Mesodermal cell (in vitro differentiated cells): Measurements from ENCODE around the gene MYL11.

Experiments
- H3K27ac ChIP-seq: 2 replicates; pipeline ENCODE4 v1.7.0; 2013; ENCODE audit warnings: mild to moderate bottlenecking, low read depth, low read length, moderate library complexity; ENCODE audit not compliant: severe bottlenecking
- H3K36me3 ChIP-seq: 2 replicates; pipeline ENCODE4 v1.7.1; 2013; ENCODE audit warnings: mild to moderate bottlenecking, low read length, moderate library complexity; ENCODE audit not compliant: control insufficient read depth, insufficient read depth
- H3K4me1 ChIP-seq: one replicate; pipeline ENCODE4 v1.7.1; 2013; ENCODE audit warnings: mild to moderate bottlenecking, low read length; ENCODE audit not compliant: insufficient read depth, control insufficient read depth, poor library complexity, severe bottlenecking
- H3K4me3 ChIP-seq: 2 replicates; pipeline ENCODE4 v1.7.0; 2013; ENCODE audit warnings: low read length, control low read depth, mild to moderate bottlenecking; ENCODE audit not compliant: insufficient read depth, poor library complexity, severe bottlenecking; ENCODE audit errors: extremely low read depth
- H3K9me3 ChIP-seq: 2 replicates; pipeline ENCODE4 v1.7.1; 2013; ENCODE audit warnings: mild to moderate bottlenecking, low read length, moderate library complexity; ENCODE audit not compliant: control insufficient read depth
- WGBS, 2 experiments: methylation state at CpG; one replicate each; pipeline ENCODE4 v1.1.5; 2013; ENCODE audit warnings: missing lambda C conversion rate in 2 of 2; ENCODE audit not compliant: insufficient coverage in 2 of 2; 5-methylcytosine and 5-hydroxymethylcytosine counted together

MYL11 gene

GRCh38 chr16:30413112-30413806 lies 38.7 kb downstream of the MYL11 start:
- Histone ChIP-seq H3K36me3 (peaks cover 47% of the 10 kb centered on the region), H3K4me1 (peaks cover 10% of the 10 kb centered on the region), H3K4me3 (no peak overlapping the region), H3K27ac (no peak overlapping the region), H3K9me3 (no peaks in the 10 kb centered on the region)
- 89 to 97% methylated on average over 5 of the region's 6 CpGs for WGBS, 2 experiments

GRCh38 chr16:30414159-30414558 lies 39.6 kb downstream of the MYL11 start:
- Histone ChIP-seq H3K36me3 (peaks cover 53% of the 10 kb centered on the region), H3K27ac (no peak overlapping the region), H3K9me3 (no peaks in the 10 kb centered on the region), H3K4me3 (no peak overlapping the region), H3K4me1 (peaks cover 17% of the 10 kb centered on the region)
- WGBS, 2 experiments, result 95 to 97% methylated on average over 3 to 4 of the region's 5 CpGs

- 87 to 94% methylated on average over 3 to 4 of the region's 4 CpGs for WGBS, 2 experiments
- Histone ChIP-seq H3K36me3 (peaks cover 42% of the 10 kb centered on the region), H3K27ac (no peak overlapping the region), H3K4me1 (peaks cover 17% of the 10 kb centered on the region), H3K4me3 (no peak overlapping the region), H3K9me3 (no peaks in the 10 kb centered on the region)
These were observed 41.5 kb downstream of the MYL11 start for GRCh38 chr16:30416047-30416603.

GRCh38 chr16:30416624-30417528 lies 42.3 kb downstream of the MYL11 start:
- Histone ChIP-seq H3K27ac (peak overlapping the region; percentile 5), H3K4me1 (peaks cover 17% of the 10 kb centered on the region), H3K9me3 (no peaks in the 10 kb centered on the region), H3K36me3 (peaks cover 41% of the 10 kb centered on the region), H3K4me3 (peak overlapping the region; percentile 24)
- 79 to 85% methylated on average over 15 of the region's 18 CpGs for WGBS, 2 experiments

- Histone ChIP-seq H3K9me3 (no peaks in the 10 kb centered on the region), H3K36me3 (peaks cover 42% of the 10 kb centered on the region), H3K4me1 (peaks cover 17% of the 10 kb centered on the region), H3K4me3 (peak overlapping the region; percentile 24), H3K27ac (peak overlapping the region; percentile 16)
- WGBS, 2 experiments, result 7 to 12% methylated on average over 135 to 136 of the region's 140 CpGs
These were observed 43.1 kb downstream of the MYL11 start for GRCh38 chr16:30417529-30418349.

- peak overlapping the region; percentile 24 for H3K4me3 ChIP-seq
- H3K4me1 ChIP-seq, result peaks cover 17% of the 10 kb centered on the region
- H3K9me3 ChIP-seq, result no peaks in the 10 kb centered on the region
- WGBS, 2 experiments, result 71 to 75% methylated on average over 22 to 23 of the region's 31 CpGs
- H3K36me3 ChIP-seq, result peaks cover 43% of the 10 kb centered on the region
- H3K27ac ChIP-seq, result peak overlapping the region; percentile 16
These were observed 44.0 kb downstream of the MYL11 start for GRCh38 chr16:30418350-30419181.

- H3K36me3 ChIP-seq, result peaks cover 57% of the 10 kb centered on the region
- H3K27ac ChIP-seq, result no peak overlapping the region
- 99 to 100% methylated on average over 4 to 5 of the region's 5 CpGs for WGBS, 2 experiments
These were observed 46.4 kb downstream of the MYL11 start for GRCh38 chr16:30421010-30421409.

More at GRCh38 chr16:30421010-30421409, 46.4 kb downstream of the MYL11 start:
- Histone ChIP-seq H3K4me1 (peaks cover 17% of the 10 kb centered on the region), H3K4me3 (no peak overlapping the region), H3K9me3 (no peaks in the 10 kb centered on the region)
